GM21576 (cell line): ENCODE results near the gene CIAPIN1.

Experiments used
- ATAC-seq: cut with Tn5 transposase; IDR thresholded peaks from one replicate; pipeline ENCODE4 v1.9.1; 2021; ENCODE audit warnings: mild to moderate bottlenecking, moderate library complexity; ENCODE audit not compliant: unreplicated experiment

Gene CIAPIN1

DNA sequence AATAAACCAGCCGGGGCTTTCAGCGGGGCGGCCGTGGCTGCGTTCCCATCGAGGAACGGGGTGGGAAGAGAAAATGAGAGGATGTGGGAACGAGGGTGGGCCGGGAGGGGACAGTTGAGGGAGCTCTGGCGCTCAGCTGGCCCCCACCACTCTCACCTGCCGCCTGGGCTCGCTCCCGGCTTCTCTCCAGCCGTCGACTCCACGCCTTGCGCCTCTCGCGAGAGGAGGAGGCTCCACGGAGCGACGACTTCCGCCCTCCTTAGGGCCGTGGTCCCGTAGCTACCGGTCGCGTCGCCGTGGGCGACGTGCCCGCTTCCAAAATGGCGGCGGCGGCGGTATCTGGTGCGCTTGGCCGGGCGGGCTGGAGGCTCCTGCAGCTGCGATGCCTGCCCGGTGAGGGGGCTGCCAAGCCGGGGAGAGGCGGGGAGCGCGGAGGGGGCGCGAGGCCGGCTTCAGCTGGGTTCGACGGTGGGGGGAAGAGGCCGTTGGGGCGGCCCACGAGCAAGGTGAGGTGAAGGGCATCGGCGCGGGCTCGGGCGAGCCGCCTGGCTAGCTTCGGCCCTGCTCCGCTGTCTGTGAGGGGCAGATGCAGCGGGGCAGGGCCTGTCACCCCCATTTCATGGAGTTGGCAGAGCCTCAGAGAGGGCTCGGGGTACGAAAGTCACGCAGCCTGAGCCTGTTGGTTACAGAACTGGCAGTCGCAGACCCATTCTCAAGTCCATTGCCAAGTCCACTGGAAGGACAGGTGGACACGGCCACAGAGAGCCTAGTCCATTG lies at the start of gene CIAPIN1, which contains the start of gene COQ9:
TSS of gene CIAPIN1 (minus strand) at position 200 of the 777 bp plus-strand sequence. CDS start 6,457 bp downstream, outside the sequence.
TSS of gene COQ9 (plus strand) at position 294 of the 777 bp plus-strand sequence. CDS start at position 321, 27 bp downstream.
- peak; percentile 95 for ATAC-seq

DNA sequence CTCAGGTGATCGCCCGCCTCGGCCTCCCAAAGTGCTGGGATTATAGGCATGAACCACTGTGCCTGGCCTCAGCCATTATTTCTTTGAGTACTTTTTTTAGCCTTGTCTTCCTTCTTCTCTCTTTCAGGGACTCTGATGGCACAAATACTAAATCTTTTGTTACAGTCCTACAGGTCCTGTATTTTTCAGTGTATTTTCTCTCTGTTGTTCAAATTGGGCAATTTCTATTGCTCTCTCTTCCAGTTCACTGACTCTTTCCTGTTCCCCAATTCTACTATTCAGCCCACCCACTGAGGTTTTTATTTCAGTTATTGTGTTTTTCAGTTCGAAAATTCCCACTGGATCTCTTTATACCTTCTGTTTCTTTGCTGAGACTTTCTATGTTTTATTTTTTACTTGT lies 46.6 kb upstream of the CIAPIN1 start:
- ATAC-seq: no peak

DNA sequence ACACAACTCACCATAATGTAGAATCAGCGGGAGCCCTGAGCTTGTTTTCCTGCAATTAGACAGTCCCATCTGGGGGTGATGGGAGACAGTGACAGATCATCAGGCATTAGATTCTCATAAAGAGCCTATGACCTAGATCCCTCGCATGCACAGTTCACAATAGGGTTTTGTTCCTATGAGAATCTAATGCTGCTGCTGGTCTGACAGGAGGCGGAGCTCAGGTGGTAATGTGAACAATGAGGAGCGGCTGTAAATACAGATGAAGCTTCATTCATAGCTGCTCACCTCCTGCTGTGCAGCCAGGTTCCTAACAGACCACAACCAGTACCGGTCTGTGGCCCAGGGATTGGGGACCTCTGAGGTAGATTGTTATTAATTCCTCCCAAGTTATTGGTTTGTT lies 42.0 kb upstream of the CIAPIN1 start:
- ATAC-seq: no peak

DNA sequence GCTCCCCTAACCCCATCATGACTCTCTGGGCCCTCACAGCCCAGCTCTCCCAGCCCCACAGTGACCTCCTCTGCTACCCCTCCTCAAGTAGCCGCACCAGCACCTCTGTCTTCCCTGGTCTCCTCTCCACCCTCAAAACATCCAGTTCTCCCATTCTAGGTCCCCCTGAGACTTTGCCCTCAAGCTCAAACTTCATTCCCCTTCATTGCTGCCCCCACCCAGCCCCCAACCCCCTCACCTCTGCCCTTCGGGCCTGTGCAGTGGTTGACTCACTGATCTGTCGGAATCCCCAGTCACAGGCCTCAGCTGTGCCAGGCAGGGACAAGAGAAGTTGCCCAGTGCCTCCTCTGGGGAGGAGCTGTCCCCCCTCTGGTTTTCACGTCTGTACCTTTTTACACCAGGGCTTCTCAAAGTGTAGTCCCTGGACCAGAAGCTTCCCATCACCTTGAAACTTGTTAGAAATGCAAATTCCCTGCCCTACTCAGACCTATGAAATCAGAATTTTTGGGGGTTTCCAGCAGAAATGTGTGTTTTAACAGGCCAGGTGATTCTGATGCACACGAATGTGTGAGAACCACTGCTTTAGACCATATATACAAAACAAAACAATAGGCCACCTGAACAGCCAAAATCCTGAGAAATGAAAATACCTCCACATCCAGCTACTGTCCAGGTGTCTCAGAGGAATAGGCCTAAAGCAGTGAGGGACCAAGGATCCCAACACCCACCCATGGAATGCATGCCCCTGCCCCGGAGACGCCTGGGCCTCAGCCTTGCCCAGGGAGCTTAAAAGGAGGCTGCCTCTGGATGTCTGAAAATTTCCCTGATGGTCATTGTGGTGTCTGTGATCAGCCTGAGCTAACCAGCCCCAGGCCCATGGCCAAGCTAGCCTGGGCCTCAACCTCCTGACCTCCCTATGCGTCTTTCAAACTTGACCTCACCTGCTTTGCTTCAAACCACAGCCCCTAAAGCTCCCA lies 40.0 kb upstream of the CIAPIN1 start:
- ATAC-seq: no peak

DNA sequence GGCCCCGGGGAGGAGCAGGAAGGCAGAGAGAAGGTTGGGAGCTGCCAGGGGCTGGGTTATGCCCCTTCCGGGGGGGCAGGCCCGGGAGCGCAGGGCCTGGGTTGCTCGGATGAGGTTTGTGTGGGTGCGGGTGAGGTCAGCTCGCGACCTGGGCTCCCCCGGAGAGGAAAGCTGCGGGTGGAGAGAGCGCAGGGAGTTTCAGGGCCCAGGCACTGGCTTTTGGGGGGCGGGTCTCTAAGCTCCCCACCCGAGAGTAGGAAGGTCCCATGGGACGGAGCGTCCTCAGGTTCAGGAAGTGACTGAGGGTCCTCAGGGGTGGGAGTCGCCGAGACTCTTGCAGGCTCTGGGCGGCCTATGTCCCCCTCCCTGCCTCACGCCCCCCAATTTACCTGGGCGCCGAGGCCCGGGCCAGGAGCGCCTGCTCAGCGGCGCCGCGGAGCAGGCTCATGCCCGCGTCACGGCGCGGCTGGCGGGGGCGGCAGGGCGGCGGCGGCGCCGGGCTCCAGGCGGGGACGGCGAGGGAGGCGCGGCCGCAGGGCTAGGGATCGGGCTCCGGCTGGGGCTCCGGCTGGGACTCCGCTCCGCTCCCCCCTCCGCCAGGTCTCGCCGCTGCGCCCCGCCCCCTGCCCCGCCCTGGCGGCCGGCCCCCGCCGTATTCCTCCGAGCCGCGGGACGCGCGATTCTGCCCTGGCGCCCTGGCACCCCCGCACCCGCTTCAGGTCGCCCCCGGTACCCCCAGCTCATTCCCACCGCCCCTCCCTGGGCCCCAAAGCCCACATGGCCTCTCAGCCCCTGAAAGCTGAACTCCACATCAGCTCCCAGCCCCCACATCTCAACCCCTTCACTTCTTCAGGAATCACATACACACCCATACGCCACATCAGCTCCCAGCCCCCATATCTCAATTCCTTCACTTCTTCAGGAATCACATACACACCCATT lies 39.0 kb upstream of the CIAPIN1 start, which contains the start of gene DOK4:
TSS of gene DOK4 (minus strand) at position 578 of the 942 bp plus-strand sequence. CDS start 6,986 bp downstream, outside the sequence.
- ATAC-seq: peak; percentile 83

DNA sequence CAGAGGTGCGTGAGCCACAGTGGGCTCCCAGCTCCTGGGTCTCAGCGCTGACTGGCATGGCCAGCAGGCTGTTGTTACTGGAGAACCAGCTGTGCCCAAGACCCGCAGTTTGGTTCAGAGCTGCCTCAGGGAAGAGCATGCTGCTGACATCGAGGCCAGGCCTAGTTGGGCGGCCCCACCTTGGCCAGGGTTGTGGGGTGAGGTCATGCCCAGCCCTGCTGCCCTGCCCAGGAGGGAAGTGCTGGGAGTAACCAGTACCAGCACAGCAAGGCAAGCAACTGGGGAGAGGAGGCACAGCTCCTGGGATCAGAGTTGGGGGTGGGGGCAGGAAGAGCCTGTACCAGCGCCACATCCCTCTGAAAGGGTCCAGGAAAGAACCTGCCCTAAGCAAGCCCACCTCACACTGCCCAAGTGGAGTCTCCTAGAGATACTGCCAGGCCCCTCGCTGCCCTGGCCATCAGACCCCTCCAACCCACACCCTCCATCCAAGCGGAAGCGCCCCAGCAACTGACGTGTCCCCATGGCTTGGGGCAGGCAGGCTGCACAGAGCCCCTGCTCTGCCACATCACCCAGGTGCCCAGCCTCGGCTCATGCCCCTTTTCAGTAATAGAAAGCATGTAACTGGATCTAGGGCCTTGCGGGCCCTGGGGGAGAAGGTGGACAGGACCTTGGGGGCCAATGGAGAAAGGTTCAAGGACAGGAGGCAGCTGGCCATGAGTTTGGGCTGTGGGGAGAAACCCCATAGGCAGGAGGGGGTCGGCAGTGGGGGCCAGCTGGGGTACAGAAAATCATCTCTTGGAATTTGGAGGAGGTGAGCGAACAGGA lies 38.1 kb upstream of the CIAPIN1 start:
- no peak for ATAC-seq

DNA sequence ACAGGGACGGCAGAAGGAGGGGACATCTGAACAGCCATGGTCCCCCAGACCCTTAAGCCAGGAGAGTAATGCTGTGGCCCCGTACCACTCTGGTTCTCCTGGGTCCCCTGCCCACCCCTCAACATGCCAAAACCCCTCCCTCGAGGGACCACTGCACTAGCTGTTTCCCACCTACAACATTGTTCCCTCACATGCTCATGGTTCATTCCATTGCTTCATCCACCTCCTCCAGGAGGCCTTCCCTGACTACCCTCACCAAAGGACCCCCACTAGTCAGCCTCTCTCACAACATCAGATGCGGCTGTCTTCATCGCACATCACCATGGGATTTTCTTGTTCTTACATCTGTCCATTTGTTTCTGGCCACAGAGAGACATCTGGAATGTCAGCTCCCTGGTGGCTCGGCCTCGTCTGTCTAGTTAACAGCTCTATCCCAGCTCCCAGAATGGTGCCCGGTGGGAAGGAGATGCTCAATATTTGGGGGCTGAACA lies 37.4 kb upstream of the CIAPIN1 start:
- no peak for ATAC-seq

DNA sequence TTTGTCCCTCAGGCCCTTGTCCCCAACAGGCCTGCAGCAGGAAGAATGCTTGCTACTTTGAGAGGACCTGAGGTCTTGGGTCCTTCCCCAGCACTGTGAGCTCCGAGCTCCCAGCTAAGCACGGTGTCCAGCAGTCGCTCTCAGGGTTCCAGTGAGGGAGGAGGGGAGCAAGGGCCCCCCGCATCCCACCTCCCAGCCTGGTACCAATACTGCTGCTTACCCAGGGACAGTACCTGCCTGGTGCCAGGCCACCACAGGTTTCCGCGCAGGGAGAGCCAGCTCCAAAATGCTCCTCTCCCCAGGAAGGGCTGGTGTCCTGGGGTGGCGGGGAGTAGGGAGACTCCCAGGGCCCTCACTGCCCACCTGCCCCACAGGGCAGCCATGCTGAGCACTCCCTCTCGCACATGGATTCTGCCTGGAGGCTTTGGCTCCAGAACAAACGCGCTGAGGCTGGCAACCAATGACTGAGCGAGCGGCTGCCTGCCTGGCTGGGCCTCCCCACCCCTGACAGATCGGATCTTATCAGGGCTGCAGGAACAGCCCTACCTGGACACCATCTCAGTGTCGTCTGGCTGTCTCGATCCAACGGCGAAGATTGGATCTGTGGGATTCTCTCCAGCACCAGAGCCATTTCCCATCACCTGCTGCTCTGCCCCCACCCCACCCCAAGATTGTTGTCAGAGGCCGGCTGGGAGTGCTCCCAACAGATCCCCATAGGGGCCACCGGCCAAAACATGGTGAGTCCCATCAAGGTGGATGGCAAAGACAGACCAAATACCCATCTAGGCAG lies 36.7 kb upstream of the CIAPIN1 start:
- no peak for ATAC-seq

DNA sequence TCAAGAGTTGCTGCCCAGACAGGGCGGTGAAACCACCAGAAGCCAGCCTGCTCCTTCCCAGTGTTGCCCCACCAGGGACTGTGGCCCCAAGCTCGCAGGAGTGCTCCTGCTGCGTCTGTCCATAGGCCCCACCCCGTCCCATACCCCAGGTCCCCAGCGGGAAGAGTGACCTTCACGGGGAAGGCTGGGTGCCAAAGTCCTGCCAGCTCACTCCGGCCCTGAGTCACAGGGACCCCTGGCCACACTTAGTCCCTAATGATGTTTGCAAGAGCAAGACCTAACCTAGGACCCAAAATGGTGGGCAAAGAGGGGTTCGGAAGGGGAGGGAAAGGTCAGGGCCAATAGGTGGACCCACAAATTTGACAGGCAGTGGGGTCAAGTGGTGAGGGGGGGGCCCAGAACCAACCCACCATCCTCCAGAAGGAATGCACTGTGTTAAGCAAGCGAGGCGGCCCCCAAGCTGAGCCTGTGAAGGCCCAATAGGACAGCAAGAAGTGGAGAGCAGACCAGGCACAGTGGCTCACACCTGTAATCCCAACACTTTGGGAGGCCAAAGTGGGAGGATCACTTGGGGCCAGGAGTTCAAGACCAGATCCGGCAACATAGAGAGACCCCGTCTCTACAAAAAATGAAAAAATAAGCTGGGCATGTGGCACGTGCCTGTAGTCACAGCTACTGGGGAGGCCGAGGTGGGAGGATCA lies 35.8 kb upstream of the CIAPIN1 start:
- no peak for ATAC-seq

DNA sequence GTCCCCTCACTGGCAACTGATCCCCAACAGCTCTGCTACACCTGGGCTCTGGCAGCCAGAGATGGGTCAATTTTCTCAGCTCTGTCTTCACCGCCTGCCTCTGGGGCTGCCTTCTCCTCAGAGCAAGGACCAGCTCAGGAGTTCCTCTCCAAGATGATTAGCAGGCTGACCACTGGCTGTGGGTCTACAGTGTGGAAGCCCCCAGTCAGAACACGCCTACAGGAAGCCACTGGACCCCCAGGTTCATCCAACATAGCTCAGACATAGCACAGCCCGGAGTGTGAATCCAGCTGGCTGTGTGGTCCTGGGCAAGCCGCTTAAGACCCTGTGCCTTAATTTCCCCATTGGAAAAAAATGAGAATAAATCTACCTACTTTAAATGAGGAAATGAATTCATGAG lies 34.2 kb upstream of the CIAPIN1 start:
- ATAC-seq: no peak

DNA sequence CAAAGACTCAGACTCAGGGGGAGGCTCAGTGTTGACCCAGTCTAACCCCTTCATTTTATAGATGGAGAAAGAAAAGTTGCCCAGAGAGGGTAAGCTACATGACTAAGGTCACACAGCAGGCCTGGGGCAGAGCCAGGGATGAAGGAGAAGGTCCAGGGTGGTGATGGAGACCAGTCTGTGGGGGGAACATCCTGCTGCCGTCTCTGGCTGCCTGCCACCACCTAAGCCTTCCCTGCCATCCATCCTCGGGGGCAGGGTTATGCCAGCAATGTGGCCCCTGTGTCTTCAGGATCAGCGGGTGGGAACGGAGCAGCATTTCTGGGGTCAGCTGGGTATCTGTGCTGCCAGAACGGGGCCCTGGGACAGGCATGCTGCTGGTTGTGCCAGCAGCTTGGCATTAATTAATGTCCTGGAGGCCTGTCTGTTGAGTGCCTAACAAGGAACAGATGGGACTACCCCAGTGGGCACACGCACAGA lies 33.6 kb upstream of the CIAPIN1 start:
- ATAC-seq: no peak

DNA sequence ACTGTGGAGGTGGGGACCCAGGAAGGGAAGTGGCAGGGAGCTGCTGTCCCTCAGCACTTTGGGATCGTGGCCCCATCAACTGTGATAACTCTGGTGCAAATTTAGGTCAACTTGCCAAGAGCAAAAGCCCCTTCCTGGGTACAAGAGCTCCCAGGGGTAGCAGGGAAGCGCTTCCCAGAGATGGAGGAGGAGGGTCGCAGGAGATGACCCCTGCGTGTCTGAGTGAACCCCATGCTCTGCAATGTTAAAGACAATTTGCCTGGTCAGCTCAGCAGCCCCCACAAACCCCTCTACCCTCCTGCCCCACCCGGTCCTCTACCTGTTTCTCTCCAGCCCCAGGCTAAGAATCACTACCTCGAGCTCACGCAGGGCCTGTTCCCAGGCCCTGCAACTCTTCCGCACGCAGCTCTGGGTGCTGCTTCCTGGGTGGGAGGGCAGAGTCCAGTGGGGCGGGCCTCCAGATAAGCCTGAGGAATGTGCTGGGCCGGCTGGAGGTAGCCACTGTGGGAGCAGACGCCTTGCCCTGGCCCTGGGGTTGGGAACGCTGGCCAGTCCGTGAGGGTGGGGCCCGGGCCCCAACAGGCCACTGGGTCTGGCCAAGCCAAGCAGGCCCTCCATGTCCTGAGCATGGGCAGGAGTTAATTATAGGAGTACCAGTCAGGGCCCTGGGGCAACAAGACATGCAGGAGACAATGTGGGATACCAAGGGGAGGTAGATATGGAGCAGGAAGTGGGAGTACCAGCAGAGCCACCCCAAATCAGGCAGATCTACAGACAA lies 33.0 kb upstream of the CIAPIN1 start:
- ATAC-seq: no peak

DNA sequence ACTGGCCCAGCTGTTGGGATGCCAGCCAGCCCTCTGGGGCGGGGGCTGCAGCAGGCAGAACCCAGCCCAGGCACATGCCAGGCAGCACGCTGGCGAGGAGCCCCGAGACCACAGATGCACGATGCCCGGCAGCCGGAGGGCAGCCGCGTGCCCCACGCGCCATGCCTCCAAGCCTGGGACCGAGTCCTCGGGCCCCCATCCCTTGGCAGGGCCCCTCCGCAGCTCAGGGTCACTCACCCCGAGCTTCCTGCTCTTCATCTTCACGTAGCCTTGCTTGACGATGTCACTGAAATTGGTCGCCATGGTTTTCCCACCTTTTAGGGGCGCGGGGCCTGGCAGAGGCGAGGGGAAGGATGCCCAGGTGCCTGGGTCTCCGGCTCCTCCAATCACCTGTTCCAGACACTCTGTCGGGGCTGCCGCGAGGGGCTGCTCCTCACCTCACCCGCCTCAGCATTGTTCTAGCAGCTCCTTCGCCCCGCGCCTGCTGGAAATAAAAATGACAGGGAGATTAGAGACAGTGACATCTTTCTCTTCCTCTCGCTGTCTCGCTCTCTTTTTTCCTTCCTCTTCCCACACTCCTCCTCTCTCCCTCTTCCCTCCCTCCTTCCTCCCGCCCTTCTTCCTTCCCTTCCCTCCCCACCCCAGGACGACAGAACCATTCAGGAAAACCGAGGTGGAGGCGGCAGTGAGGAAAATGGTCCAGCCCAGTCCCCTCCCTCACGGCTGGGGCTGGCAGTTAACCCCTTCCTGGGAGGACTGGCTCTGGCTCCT lies 32.2 kb upstream of the CIAPIN1 start:
- ATAC-seq: no peak

DNA sequence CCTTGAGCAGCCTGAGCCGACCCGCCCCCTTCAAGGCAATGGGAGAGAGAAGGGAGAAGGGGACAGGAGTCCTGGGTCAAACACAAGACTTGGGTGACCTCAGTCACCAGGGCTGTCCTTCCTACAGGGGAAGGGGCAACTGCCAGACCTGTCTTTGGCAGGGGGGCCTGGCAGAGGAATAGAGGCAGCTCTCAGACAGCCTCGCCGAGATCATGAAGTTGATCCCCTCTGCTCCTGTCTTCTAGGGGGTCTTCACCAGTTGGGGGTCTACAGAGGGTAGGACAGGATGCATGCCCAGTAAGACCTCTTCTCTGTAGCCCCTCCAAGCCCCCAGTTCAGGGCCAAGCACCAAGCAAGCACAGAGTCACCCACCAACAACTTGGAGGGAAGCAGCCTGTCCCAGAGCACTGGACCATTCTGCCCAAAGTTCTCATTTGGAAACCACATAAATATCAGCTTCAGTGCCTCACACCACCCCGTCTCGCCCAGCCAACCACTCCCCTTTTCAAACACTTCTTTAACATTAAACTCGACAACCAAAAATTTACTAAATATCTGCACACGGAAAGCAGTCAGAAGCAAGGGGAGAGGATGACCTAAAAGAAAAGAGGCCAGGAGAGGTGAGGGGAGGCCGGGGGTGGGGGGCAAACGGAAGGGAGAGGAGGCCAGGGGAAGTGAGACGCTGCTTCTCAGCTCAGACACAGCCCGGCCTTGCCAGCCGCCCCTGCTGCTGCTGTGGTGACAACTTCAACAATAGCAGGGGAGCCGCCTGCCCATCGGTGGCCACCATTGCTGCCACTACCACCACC lies 31.4 kb upstream of the CIAPIN1 start:
- no peak for ATAC-seq

DNA sequence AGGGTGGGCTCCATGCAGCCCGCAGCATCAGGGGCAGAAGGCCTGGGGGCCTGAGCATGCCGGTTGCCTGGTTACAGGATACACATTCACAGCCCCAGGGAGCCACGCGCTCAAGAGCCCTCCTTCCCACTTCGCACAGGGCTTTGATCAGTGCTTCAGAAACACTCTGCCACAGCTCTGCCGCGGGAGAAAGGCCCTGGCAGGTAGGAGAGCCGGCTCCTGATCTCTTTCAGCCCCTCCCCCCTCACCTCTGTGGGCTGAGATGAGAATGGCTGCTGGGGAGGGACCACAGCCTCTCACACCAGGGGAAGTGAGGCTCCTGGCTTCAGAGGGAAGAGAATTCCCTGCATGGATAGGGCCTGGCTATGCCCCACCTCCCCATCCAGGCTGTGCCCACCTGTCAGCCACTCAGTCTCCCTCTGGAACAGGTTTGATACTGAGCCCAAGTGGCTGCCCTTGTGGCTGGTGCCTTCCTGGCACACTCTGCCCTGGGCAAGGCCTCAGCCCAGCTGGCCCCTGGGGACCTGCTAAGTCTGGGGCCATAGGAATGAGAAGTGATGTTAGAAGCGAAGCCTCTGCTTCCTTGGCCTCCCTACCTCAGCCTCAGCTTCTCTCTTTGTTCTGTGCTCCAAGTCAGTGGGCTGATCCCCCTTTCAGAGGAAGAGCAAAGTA lies 30.5 kb upstream of the CIAPIN1 start:
- no peak for ATAC-seq
